B cell (primary cell): Measurements from ENCODE around the gene PLA2G2F. TPM values are rescaled to one million over a fixed set of nuclear protein-coding genes. Genes with fewer than 3 reads are reported as not detected.

Experiments used
- ATAC-seq: fragments of 200-7000 bp; cut with Tn5 transposase; one replicate; pipeline ENCODE4 v1.10.0; 2021; ENCODE audit warnings: low read depth, mild to moderate bottlenecking, moderate number of reproducible peaks, moderate library complexity
- CTCF ChIA-PET: fragments of 350-600 bp; sonication (Branson Sonifier 250); formaldehyde crosslinking; loops from one replicate; lab custom pipeline; 2021; ENCODE audit warnings: antibody characterized with exemption, inconsistent platforms; lab: Charles Lee
- POLR2A ChIA-PET: fragments of 350-600 bp; sonication (Branson Sonifier 250); formaldehyde crosslinking; loops from one replicate; lab custom pipeline; 2021; ENCODE audit warnings: antibody characterized with exemption; lab: Charles Lee
- DNase-seq: peaks from one replicate; pipeline ENCODE4 v3.0.0; 2013
- H2AFZ ChIP-seq: 2 replicates; pipeline ENCODE4 v1.6.1; 2012; ENCODE audit warnings: mild to moderate bottlenecking, low read depth, low read length; ENCODE audit not compliant: insufficient read depth, poor library complexity, severe bottlenecking
- H3K27ac ChIP-seq, 2 donors: 1 replicate in 1 of 2; 2 replicates in 1 of 2; pipeline ENCODE4 v1.5.1; 2012 to 2013; ENCODE audit warnings: low read length in 2 of 2, mild to moderate bottlenecking in 2 of 2, moderate library complexity in 1 of 2
- H3K27me3 ChIP-seq, 4 experiments: fragments of 200-600 bp in 1 of 4; sonication (generic) in 1 of 4; replicated peaks in 1 of 4; 1 replicate in 2 of 4; 2 replicates in 2 of 4; pipeline versions ENCODE4 v1.6.1 to v1.7.0; 2013 to 2016; ENCODE audit warnings: low read length in 3 of 4, mild to moderate bottlenecking in 2 of 4, mixed read lengths in 1 of 4, moderate library complexity in 1 of 4; ENCODE audit not compliant: insufficient read depth in 4 of 4, control insufficient read depth in 3 of 4; ENCODE audit errors: control extremely low read depth in 1 of 4
- H3K36me3 ChIP-seq, 2 experiments: replicated peaks in 1 of 2; 1 replicate in 1 of 2; 2 replicates in 1 of 2; pipeline versions ENCODE4 v1.6.1 to v1.7.1; 2013; ENCODE audit warnings: low read length in 1 of 2; ENCODE audit not compliant: insufficient read depth in 2 of 2, control insufficient read depth in 1 of 2; ENCODE audit errors: control extremely low read depth in 1 of 2, extremely low read depth in 1 of 2
- H3K4me1 ChIP-seq, 2 donors: fragments of 200-600 bp in 1 of 2; sonication (generic) in 1 of 2; 1 replicate in 1 of 2; 2 replicates in 1 of 2; pipeline versions ENCODE4 v1.5.1 to v1.6.1; 2013 to 2017; ENCODE audit warnings: low read length in 2 of 2; ENCODE audit not compliant: control insufficient read depth in 2 of 2, insufficient read depth in 2 of 2
- H3K4me2 ChIP-seq: replicated peaks from 2 replicates; pipeline ENCODE3; 2012; ENCODE audit warnings: mild to moderate bottlenecking, low read depth, low read length; ENCODE audit not compliant: poor library complexity, severe bottlenecking
- H3K4me3 ChIP-seq, 5 experiments: fragments of 200-600 bp in 1 of 5; sonication (generic) in 1 of 5; 1 replicate in 3 of 5; 2 replicates in 2 of 5; pipeline versions ENCODE4 v1.5.1 to v1.7.0; 2011 to 2016; ENCODE audit warnings: low read length in 4 of 5, mild to moderate bottlenecking in 4 of 5, low read depth in 2 of 5, control low read depth in 1 of 5, moderate library complexity in 1 of 5; ENCODE audit not compliant: insufficient read depth in 1 of 5; ENCODE audit errors: control extremely low read depth in 1 of 5, extremely low read depth in 1 of 5
- H3K79me2 ChIP-seq: fragments of 200-600 bp; sonication (generic); one replicate; pipeline ENCODE4 v1.6.0; 2016; ENCODE audit warnings: low read length; ENCODE audit not compliant: control insufficient read depth, insufficient read depth
- H3K9ac ChIP-seq: fragments of 200-600 bp; sonication (generic); 2 replicates; pipeline ENCODE4 v1.6.1; 2017; ENCODE audit warnings: mild to moderate bottlenecking, low read length, moderate library complexity
- H3K9me3 ChIP-seq, 3 donors: one replicate each; pipeline versions ENCODE4 v1.6.1 to v1.7.1; 2013; ENCODE audit warnings: low read length in 2 of 3; ENCODE audit not compliant: control insufficient read depth in 2 of 3, insufficient read depth in 1 of 3; ENCODE audit errors: control extremely low read depth in 1 of 3
- H4K20me1 ChIP-seq: 2 replicates; pipeline ENCODE4 v1.6.0; 2012; ENCODE audit warnings: mild to moderate bottlenecking, low read length; ENCODE audit not compliant: insufficient read depth, control insufficient read depth, poor library complexity, severe bottlenecking
- H3K27ac Mint-ChIP-seq: one replicate; pipeline ENCODE4 v1.8.0; 2021; ENCODE audit warnings: mixed read lengths
- H3K27me3 Mint-ChIP-seq: one replicate; pipeline ENCODE4 v1.8.0; 2021; ENCODE audit warnings: mixed read lengths
- H3K4me1 Mint-ChIP-seq: one replicate; pipeline ENCODE4 v1.8.0; 2021; ENCODE audit warnings: mixed read lengths
- H3K4me3 Mint-ChIP-seq: one replicate; pipeline ENCODE4 v1.8.0; 2021; ENCODE audit warnings: mixed read lengths
- H3K9me3 Mint-ChIP-seq: one replicate; pipeline ENCODE4 v1.8.0; 2022; ENCODE audit warnings: mixed read lengths; ENCODE audit not compliant: insufficient read depth
- CTCF ChIP-seq: fragments of 200-600 bp; IDR thresholded peaks from one replicate; pipeline ENCODE4 v1.8.0; 2022; ENCODE audit warnings: antibody characterized with exemption, mild to moderate bottlenecking
- EZH2 ChIP-seq: IDR thresholded peaks from 2 replicates; pipeline ENCODE4 v1.6.1; 2012; ENCODE audit warnings: borderline replicate concordance, low read depth, mild to moderate bottlenecking, moderate library complexity, low read length; ENCODE audit not compliant: insufficient read depth, poor library complexity, severe bottlenecking
- WGBS: methylation state at CpG from one replicate; pipeline ENCODE4 v1.1.5; 2013; ENCODE audit warnings: missing lambda C conversion rate; ENCODE audit not compliant: insufficient coverage; 5-methylcytosine and 5-hydroxymethylcytosine counted together
- intact Hi-C: fragments of 100-400 bp; cut with micrococcal nuclease; formaldehyde crosslinking; loops from one replicate; pipeline ENCODE4 v1.10.0; 2022
- polyA plus RNA-seq: library from polyadenylated mRNA; depleted of rRNA; stranded (reverse); fragments of >200 nt; gene quantifications from 2 replicates; pipeline ENCODE4 v1.2.3, GENCODE V29; 2012
- total RNA-seq, 2 donors: library from RNA; stranded (reverse); fragments of 120-200 nt in 1 of 2; gene quantifications; 1 replicate in 1 of 2; 2 replicates in 1 of 2; pipeline versions ENCODE4 v1.2.3 to v1.2.4, GENCODE V29; 2013 to 2022

Gene PLA2G2F
- total and polyA plus RNA-seq, 2 donors (not counting 1 experiment from before 2014, with no cell fraction given), result not detected

GRCh38 chr1:20185834-20186782 is 47.0 kb downstream of the PLA2G2F start, which contains the start of the genes PLA2G2C and UBXN10:
TSS of gene PLA2G2C (minus strand) at chr1:20186518. CDS start at chr1:20177363, 9,155 bp downstream.
TSS of gene UBXN10 (plus strand) at chr1:20186096. CDS start at chr1:20190562, 4,466 bp downstream.
- peak; percentile 78 for ATAC-seq
- Mint-ChIP-seq H3K27ac (peak within 1 kb of the TSS; percentile 75), H3K4me3 (peak within 1 kb of the TSS; percentile 84), H3K4me1 (peaks cover 21% of the 10 kb centered on the region), H3K9me3 (no peaks in the 10 kb centered on the region), H3K27me3 (peaks cover 52% of the 10 kb centered on the region)
- TF ChIP-seq CTCF (no peak), EZH2 (no peak)
- CTCF ChIA-PET, result no interaction called here
- Histone ChIP-seq H3K79me2 (no peaks in the 10 kb centered on the region), H3K27ac (peak within 1 kb of the TSS in 1 of 2 donors; percentile 44), H3K9me3 (no peaks in the 10 kb centered on the region), H2AFZ (peak within 1 kb of the TSS; percentile 66), H3K4me1 (peaks cover 19 to 21% of the 10 kb centered on the region in 2 donors), H3K36me3 (no peaks in the 10 kb centered on the region), H3K9ac (peak within 1 kb of the TSS; percentile 71), H3K4me3 (peak within 1 kb of the TSS in 4 of 5 experiments; percentile 37 to 65 (median 54)), H3K27me3 (peaks cover 0 to 28% (median 12%) of the 10 kb centered on the region in 4 experiments), H3K4me2 (peak within 1 kb of the TSS; percentile 94), H4K20me1 (no peaks in the 10 kb centered on the region)
- intact Hi-C loops, result no loop called here
- DNase-seq, result peak; percentile 67
- POLR2A ChIA-PET, result no interaction called here
- WGBS, result 1% methylated on average over 38 of the region's 52 CpGs
